Glutamatergic neuron (in vitro differentiated cells): ENCODE results near the gene MPO. TPM values are rescaled to one million over a fixed set of nuclear protein-coding genes. Genes with fewer than 3 reads are reported as not detected.

Experiments used
- DNase-seq: peaks from one replicate; pipeline ENCODE4 v3.0.0; 2022
- H3K27ac Mint-ChIP-seq: one replicate; pipeline ENCODE4 v1.8.0; 2020; ENCODE audit warnings: mild to moderate bottlenecking, mixed read lengths, inconsistent platforms; ENCODE audit not compliant: unreplicated experiment
- H3K27me3 Mint-ChIP-seq: one replicate; pipeline ENCODE4 v1.8.0; 2020; ENCODE audit warnings: mild to moderate bottlenecking, moderate library complexity, mixed read lengths, inconsistent platforms; ENCODE audit not compliant: unreplicated experiment
- H3K36me3 Mint-ChIP-seq: one replicate; pipeline ENCODE4 v1.8.0; 2020; ENCODE audit warnings: mild to moderate bottlenecking, mixed read lengths, inconsistent platforms; ENCODE audit not compliant: unreplicated experiment
- H3K4me1 Mint-ChIP-seq: one replicate; pipeline ENCODE4 v1.8.0; 2020; ENCODE audit warnings: mild to moderate bottlenecking, low read depth, mixed read lengths, inconsistent platforms; ENCODE audit not compliant: unreplicated experiment
- H3K4me3 Mint-ChIP-seq: one replicate; pipeline ENCODE4 v1.8.0; 2020; ENCODE audit warnings: mild to moderate bottlenecking, mixed read lengths, inconsistent platforms; ENCODE audit not compliant: unreplicated experiment
- H3K9me3 Mint-ChIP-seq: one replicate; pipeline ENCODE4 v1.8.0; 2020; ENCODE audit warnings: mild to moderate bottlenecking, moderate library complexity, mixed read lengths, inconsistent platforms; ENCODE audit not compliant: unreplicated experiment
- total RNA-seq: library from RNA; stranded (reverse); fragmentation: NEBNext Ultra II Directional; extraction: Animal tissue kit (Norgen Biotek cat#: 25700); gene quantifications from one replicate; pipeline ENCODE4 v1.2.1, GENCODE V29; 2021; ENCODE audit not compliant: unreplicated experiment
- TF ChIP-seq, protein P1 (sequence below): fragments of 200-600 bp; sonication (generic); IDR thresholded peaks from one replicate; pipeline ENCODE4 v1.5.0; 2021; ENCODE audit not compliant: partially characterized antibody, unreplicated experiment

The MPO gene
- total RNA-seq, 1 donor from 2014 or later, result not detected

GRCh38 chr17:58305626-58306025 lies 24.9 kb upstream of the MPO start:
- Mint-ChIP-seq H3K27me3 (no peaks in the 10 kb centered on the region), H3K4me1 (peaks cover 7% of the 10 kb centered on the region), H3K4me3 (no peak overlapping the region), H3K36me3 (peaks cover 4% of the 10 kb centered on the region), H3K27ac (no peak overlapping the region), H3K9me3 (no peaks in the 10 kb centered on the region)
- TF ChIP-seq, protein P1, sequence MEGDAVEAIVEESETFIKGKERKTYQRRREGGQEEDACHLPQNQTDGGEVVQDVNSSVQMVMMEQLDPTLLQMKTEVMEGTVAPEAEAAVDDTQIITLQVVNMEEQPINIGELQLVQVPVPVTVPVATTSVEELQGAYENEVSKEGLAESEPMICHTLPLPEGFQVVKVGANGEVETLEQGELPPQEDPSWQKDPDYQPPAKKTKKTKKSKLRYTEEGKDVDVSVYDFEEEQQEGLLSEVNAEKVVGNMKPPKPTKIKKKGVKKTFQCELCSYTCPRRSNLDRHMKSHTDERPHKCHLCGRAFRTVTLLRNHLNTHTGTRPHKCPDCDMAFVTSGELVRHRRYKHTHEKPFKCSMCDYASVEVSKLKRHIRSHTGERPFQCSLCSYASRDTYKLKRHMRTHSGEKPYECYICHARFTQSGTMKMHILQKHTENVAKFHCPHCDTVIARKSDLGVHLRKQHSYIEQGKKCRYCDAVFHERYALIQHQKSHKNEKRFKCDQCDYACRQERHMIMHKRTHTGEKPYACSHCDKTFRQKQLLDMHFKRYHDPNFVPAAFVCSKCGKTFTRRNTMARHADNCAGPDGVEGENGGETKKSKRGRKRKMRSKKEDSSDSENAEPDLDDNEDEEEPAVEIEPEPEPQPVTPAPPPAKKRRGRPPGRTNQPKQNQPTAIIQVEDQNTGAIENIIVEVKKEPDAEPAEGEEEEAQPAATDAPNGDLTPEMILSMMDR, result no peak
- DNase-seq, result no peak

DNA sequence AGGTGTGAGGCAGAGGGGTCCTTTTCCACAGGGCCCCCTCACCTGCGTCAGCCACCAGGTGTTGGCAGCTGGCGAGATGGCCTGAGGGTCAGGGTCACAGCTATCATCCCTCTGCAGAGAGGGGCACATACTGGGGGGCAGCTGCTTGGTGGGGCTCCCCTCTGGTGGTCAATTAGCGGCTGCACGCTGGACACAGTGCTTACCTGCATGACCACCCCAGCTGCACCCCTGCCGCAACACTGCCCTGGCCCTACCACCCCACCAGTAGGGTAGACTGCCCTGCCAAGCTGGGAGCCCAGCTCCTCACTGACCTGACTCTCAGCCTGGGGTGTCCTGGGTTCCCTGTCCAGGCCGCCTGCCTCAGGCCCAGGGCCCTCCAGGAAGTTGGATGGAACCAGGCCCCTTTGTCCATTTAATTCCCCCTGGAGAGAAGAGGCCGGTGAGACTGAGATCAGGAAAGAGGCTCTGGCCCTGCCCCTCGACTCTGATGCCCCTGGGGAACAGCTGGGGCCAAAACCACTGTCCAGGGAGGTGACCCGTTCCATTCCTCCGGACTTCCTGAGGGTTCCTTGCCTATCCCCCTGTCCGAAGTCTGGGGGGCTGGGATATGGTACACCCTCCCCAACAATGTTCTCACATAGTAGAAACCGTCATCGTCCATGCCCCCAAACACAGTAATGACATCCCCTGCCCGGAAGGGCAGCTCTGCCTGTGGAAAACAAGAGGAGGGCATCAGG lies 24.2 kb upstream of the MPO start:
- TF ChIP-seq, protein P1, result no peak
- peaks cover 4% of the 10 kb centered on the region for H3K36me3 Mint-ChIP-seq
- H3K27ac Mint-ChIP-seq, result no peak overlapping the region
- H3K27me3 Mint-ChIP-seq, result no peaks in the 10 kb centered on the region
- no peak for DNase-seq
- H3K9me3 Mint-ChIP-seq, result no peaks in the 10 kb centered on the region
- H3K4me3 Mint-ChIP-seq, result no peak overlapping the region
- peaks cover 7% of the 10 kb centered on the region for H3K4me1 Mint-ChIP-seq

- H3K27me3 Mint-ChIP-seq, result no peaks in the 10 kb centered on the region
- peak; percentile 74 for DNase-seq
- peaks cover 4% of the 10 kb centered on the region for H3K36me3 Mint-ChIP-seq
- no peak overlapping the region for H3K4me3 Mint-ChIP-seq
- TF ChIP-seq, protein P1, result peak; percentile 80
- H3K9me3 Mint-ChIP-seq, result no peaks in the 10 kb centered on the region
- H3K4me1 Mint-ChIP-seq, result peaks cover 7% of the 10 kb centered on the region
- H3K27ac Mint-ChIP-seq, result peak overlapping the region; percentile 64
Observed at GRCh38 chr17:58303971-58304749, 23.4 kb upstream of the MPO start.

GRCh38 chr17:58302919-58303585 lies 22.3 kb upstream of the MPO start:
- no peak overlapping the region for H3K27ac Mint-ChIP-seq
- H3K36me3 Mint-ChIP-seq, result peaks cover 4% of the 10 kb centered on the region
- no peaks in the 10 kb centered on the region for H3K9me3 Mint-ChIP-seq
- no peak for DNase-seq
- TF ChIP-seq, protein P1, result no peak
- H3K27me3 Mint-ChIP-seq, result no peaks in the 10 kb centered on the region
- H3K4me1 Mint-ChIP-seq, result peaks cover 7% of the 10 kb centered on the region
- H3K4me3 Mint-ChIP-seq, result no peak overlapping the region
